Fibroblast of skin of scalp (primary cell): ENCODE measurements around the gene ZDHHC1.

Experiments used
- DNase-seq: peaks from one replicate; pipeline ENCODE4 v3.0.0-alpha.2; 2013

Gene ZDHHC1

DNA sequence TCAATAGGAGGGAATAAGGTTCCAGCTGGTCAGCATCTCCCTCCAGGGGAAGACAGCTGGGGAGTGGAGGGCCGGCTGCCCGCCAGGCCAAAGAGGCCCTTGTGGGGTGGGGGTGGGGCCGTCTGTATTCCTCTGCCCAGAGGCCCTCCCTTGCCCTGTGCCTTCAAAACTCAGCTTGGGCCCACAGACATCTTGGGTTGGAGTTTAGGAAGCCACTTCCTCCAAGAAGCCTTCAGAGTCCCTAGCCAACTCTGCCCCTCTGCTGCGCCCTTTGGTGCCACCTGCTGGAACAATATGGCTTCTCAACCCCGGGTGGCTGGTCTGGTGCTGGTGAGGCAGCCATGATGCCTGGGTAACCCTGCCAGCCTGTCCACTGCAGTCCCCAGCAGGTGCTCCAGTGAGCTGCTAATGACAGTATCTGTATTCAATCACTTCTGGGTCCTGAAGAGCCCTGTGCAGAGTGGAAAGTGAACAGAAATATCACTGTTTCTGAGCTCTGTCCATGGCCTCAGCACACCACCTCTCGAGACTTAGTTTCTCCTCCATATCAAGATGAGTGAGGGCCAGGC is 31.3 kb upstream of the ZDHHC1 start:
- DNase-seq = peak; percentile 44

DNA sequence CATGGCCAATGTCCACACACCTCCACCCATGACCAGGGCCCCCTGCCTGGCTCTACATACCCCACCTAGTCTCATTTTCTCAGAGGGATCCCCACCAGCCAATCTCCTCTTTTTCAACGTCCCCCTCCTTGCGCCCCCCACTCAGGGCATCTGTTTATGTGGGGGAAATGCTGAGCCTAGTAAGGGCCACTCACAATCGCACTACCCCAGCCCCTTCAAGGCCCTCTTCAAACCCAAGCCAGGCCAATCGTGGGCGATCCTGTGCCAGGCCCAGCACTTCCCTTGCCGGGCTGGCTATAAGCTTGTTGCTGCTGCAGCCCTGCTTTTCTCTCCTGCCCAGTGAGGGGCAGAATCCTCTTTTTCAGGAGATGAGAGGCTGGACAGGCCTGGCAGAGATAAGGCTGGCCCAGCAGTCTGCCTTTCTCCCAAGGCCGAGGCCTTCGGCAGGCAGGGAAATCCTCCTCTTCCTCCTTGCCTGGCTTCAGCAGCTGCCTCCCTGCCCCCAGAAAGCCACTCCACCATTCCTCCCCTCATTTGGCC is 30.8 kb upstream of the ZDHHC1 start:
- DNase-seq = no peak

GRCh38 chr16:67445913-67446907 is 29.9 kb upstream of the ZDHHC1 start:
- no peak for DNase-seq

GRCh38 chr16:67445441-67445912 is 29.2 kb upstream of the ZDHHC1 start:
- DNase-seq = no peak

- no peak for DNase-seq
These were observed 28.8 kb upstream of the ZDHHC1 start for GRCh38 chr16:67445126-67445426.

- no peak for DNase-seq
These were observed 28.2 kb upstream of the ZDHHC1 start for GRCh38 chr16:67444259-67445125.

GRCh38 chr16:67443265-67443664 is 27.0 kb upstream of the ZDHHC1 start:
- no peak for DNase-seq

DNA sequence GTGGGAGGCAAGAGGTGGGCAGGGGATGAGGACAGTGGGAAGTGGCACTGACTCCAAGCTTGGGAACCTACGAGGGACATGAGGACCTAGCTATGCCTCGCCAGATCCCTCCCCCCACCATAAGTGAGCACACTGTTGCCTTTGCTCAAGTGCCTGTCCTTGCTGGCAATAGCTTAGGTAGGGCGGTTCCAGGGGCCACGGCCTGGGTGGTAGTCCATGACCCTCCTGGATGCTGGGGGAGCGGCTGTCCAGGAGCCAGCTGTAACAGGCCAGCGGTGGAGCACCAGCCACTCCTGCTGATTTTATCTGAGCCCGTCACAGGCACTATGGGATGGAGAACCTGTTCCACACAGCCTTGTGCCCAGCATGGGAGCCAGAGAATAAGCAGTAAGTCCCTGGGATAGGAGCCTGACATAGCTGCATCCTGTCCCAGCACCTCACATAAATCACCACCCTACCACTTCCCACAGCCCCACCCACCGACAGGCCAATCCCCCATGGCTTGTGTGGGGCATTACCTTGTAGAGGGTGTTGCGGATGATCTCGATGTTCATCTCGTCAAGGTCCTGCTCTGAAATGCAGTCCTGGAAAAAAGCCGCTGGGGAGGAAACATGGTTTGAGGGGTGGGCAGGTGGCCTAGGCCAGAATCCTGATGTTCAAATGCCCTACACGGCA is 26.4 kb upstream of the ZDHHC1 start:
- DNase-seq = no peak

DNA sequence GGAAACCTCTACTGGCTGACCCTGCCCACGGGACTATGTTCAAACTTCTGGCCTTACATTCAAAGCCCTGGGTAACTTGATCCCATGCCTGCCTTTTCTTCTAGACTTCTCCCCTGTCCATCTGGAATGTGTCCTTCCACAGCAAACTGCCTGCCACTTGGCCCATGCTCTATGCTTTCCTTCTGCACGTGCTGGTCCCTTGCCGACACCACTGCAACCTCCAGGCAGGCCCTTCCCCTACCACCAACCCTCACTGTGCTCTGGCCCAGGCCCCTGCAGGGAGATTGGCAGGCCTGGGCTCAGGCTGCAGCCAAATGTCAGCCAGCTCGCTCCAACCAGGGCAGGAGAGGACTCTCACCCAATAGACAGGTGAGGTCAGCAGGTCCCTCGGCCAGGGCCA is 25.6 kb upstream of the ZDHHC1 start:
- DNase-seq = no peak

GRCh38 chr16:67441271-67441753 is 25.0 kb upstream of the ZDHHC1 start:
- DNase-seq = no peak

DNA sequence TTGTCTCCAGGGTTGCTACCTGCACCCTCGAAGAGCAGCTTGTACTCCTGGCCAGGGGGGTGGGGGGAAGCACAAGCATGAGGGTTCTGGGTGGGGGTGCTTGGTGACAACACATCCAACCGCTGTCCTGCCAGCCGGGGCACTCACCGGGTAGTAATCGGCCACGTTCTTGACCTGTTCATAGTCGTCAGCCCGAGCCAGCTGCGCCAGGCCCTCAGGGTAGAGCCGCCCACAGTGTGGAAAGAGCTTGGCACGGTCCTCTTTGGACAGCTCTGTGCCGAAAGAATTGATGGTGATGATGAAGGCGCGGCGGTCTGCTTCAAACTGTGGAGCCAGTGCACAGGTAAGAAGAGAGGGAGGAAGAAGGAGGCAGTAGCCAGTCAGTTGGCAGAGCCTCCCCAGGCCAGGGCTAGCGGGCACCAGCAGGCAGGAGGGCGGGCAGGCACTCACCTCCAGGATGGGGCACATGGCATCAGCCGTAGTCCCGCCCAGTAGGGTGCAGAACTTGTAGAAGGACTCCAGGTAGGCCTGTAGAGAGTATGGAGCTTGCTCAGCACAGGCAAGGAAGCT is 22.6 kb upstream of the ZDHHC1 start:
- DNase-seq = no peak

GRCh38 chr16:67438098-67438791 is 22.0 kb upstream of the ZDHHC1 start:
- no peak for DNase-seq

- DNase-seq = no peak
These were observed 21.2 kb upstream of the ZDHHC1 start for GRCh38 chr16:67437513-67437912.

GRCh38 chr16:67436640-67437193 is 20.4 kb upstream of the ZDHHC1 start:
- DNase-seq = no peak

DNA sequence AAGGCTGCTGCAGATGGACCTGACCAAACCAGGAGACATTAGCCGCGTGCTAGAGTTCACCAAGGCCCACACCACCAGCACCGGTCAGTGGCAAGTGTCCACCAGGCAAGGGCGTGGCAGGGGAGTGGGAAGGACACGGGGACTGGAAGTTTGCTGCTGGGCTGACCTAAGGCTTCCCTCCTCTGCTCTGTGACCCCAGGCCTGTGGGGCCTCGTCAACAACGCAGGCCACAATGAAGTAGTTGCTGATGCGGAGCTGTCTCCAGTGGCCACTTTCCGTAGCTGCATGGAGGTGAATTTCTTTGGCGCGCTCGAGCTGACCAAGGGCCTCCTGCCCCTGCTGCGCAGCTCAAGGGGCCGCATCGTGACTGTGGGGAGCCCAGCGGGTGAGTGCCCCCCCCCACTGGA is 19.5 kb upstream of the ZDHHC1 start:
- DNase-seq = no peak

- DNase-seq = no peak
These were observed 16.9 kb upstream of the ZDHHC1 start for GRCh38 chr16:67433131-67433719.

GRCh38 chr16:67432506-67432890 is 16.2 kb upstream of the ZDHHC1 start:
- no peak for DNase-seq

DNA sequence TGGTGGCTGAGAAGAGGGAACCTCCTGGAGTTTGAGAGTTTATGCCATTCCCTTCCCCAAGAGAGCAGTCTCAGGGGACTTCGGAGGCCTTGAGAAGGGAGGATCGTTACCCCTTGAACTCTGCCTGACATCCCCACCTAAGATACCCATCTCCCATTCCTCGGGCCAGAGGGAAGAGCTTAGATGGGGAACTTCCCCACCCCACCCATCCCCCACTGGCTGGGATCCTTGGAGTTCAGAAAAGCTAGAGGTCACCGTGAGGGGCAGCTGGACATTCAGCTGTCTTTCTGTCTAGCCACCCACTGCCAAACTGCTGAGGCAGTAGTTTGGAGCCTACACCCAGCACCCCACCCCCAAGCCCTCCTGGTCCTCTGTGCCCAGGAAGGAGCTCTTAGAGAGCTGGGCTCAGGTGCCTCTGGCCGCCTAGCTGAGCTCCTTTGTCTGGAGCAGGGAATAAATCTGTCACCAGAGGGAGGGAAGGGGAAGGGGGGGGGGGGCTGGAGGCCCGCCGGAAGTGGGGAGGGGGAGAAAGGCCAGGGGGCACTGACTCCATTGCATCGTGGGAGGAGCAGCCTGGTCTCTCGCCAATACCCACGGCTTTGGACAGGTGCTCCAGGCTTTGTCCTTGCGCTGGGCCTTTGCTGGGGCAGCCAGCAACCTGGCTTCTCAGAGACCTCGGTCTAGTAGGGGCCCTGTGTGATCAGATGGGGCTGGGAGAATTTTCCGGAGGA is 15.7 kb upstream of the ZDHHC1 start:
- DNase-seq = no peak

DNA sequence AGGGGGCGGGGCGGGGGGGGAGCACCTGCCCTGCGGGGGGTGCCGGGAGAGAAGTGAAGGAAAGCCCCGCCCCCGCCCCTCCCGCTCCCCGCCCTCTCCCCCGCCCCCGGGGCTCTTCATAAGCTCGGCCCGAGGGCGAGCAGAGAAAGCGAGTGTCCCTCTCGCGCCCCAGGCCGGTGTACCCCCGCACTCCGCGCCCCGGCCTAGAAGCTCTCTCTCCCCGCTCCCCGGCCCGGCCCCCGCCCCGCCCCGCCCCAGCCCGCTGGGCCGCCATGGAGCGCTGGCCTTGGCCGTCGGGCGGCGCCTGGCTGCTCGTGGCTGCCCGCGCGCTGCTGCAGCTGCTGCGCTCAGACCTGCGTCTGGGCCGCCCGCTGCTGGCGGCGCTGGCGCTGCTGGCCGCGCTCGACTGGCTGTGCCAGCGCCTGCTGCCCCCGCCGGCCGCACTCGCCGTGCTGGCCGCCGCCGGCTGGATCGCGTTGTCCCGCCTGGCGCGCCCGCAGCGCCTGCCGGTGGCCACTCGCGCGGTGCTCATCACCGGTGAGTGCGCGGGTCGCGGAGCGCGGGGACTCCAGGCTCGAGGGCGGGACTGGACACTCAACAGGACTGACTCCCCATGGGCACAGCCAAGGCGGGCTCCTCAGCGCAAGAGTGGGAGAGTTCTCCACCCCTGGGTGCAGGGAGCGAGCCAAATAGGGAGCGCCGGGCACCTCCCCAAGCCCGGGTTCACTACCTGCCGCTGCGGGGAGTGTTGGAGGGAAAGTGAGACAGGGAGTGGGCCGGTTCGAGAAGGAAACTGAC is 14.9 kb upstream of the ZDHHC1 start, which contains the start of gene HSD11B2:
Gene HSD11B2 (plus strand): TSS at position 145 of the 798 bp plus-strand sequence. CDS start 128 bp downstream, at position 273.
- DNase-seq = peak; percentile 46
